ENCODE measurements around the gene TMEM107.

The TMEM107 gene

DNA sequence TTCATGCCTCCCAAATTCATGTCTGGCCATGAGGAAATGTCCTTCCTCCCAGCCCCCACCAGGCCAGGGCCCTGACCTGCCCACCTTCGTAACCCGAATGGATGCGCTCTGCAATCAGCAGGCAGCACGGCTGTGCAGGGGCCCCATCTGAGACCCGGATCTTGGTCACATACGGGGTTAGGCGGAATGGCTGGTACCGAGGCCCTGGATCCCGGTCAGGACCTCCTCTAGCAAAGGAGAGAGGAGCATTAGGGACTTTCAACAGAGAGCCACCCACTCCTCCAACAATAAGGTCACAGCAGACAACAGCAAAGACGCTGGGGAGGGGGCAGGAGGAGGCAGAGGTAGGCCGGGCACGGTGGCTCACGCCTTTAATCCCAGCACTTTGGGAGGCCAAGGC lies 27.6 kb downstream of the TMEM107 start:
- DNase-seq: no peak

DNA sequence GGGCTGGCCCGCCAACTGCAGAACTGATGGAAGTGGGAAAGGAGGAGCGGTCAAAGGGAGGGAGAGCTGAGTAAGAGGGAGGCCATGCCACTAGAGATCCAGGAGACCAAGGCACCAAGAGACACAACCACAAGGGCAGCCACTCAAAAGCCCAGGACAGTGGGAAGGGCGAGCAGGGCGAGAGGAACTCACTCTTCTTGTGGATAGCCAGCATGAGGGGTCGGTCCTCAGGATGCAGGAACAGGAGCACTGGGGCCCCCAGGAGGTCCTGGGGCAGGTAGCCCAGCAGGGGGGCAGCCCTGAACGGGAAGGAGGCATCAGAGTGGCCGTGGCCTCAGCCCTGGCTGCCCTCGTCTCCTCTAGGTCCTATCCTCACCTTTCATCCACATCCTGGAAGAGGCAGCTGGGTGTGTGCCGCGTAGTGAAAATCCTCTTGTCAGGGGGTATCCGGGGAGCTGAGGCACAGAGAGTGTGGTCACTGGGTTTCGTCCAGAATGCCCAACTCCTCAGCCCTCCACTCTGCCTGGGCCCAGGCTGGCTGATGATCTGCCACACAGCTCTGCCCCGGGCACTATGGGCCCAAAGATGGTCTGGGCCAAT lies 28.3 kb downstream of the TMEM107 start:
- DNase-seq: no peak

DNA sequence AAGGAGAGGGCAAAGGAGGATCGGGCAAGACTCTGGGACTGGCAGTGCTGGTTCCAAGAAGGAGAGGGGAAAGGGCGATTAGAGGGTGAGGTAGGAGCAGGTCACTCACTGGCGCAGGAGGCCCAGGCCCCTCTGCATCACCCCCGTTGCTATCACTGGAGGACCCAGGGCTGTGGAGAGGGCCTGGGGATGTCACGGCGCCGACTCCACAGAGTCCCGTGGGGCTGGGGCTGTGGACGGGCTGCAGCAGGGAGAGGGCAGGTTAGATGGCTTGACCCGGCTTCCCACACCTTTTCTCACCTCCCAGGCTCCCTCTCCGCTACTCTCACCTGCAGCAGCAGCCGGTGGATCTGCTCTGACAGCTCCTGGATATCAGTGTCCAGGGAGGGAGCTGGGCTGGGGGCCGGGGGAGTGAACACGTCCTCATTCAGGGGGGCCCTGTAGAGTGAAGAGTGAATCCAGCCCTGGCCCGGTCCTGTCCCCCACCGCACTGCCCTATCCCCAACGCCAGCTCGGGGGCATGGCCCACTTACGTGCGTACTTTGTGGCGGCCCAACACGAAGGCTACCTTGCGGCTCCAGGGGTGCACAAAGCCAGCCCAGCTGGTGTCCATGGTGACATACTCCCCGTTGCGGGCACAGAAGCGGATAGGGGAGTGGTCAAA lies 28.9 kb downstream of the TMEM107 start:
- DNase-seq: no peak

DNA sequence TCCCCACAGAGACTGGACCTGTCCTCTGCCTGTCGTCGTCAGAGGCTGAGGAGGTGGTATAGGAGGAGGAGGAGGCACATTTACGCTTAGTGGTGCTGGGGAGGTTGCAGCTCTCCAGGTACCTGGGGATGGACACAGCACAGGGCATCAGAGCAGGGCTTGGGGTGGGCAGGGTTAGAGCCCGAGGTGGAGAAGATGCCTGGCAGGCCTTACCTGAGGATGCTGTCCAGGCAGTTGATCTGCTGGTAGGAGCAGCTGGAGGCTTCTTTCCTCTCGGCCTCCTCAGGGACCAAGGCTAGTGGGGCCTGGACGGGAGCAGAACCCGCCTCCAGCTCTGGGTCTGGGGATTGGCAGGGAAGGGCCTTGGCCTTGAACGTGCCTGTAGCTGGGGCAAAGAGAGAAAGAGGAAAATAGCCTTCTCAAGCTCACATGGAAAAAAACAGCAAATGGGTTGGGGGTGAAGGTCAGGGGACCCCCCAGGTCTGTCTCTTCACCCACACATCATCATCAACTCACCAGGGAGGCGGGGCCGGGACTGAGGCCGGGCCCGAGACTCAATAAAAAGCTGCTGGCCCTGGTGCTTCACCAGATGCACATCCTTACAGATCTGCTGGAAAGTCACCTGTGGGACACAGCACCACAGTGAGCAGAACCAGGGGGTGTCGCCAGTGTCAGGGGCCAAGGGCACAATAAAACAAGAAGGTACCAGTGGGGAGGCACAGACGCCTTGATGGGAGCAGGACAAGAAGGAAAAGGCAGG lies 29.6 kb downstream of the TMEM107 start:
- no peak for DNase-seq

DNA sequence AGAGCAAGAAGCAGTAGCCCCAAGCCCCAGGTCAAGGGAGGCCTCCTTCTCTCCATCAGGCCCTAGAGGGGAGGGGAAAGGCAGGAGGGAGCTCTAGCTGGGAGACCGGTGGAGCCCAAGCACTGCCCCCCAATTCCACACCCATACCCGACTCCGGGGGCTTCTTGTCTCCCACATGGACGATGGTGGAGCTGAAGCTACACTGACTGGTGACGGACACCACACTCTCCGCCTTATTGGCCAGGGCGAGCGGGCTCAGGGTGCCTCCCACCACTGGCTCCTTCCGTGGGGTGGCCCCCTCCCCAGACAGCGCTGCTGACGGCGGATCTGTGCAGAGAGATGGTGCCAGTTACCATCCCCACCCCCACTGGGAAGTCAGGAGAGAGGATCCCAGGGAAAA lies 30.4 kb downstream of the TMEM107 start:
- no peak for DNase-seq

DNA sequence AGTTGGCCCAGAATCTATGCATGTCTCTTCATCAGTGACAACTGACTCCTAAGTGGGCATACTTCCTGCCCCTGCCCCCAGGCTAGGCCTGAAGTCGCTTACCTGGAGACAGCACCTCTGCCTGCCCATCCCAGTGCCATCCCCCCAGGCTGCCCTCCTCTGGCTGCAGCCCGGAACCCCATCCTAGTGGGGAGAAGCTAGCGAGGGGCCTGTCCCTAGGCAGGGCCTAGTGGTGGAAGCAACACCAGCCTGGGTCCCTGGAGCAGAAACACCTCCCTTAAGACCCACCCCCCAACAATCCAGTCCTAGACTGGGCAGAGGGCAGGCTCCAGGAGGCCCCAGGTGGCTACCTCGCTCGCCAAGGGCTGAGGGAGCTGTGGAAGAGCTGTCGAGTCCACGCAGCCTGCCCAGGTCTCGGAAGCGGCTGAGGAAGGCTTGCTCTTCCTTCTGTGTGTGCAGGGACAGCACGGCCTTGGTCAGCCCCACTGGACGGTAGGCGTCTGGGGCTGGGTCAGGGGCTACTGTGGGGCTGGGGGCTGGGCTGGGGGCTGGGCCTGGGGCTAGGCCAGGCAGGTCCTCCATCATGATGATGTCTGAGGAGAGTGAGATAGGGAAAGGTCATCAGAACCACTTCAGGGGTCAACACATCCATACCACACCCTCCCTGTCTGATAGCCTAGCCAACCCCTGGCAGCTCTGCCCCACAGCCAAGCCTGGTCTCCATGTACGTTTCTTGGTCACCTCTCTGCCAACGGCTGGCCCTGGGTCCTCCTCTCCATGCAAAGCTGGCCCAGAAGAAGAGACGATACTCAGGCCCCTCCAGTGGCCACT lies 31.6 kb downstream of the TMEM107 start:
- no peak for DNase-seq

DNA sequence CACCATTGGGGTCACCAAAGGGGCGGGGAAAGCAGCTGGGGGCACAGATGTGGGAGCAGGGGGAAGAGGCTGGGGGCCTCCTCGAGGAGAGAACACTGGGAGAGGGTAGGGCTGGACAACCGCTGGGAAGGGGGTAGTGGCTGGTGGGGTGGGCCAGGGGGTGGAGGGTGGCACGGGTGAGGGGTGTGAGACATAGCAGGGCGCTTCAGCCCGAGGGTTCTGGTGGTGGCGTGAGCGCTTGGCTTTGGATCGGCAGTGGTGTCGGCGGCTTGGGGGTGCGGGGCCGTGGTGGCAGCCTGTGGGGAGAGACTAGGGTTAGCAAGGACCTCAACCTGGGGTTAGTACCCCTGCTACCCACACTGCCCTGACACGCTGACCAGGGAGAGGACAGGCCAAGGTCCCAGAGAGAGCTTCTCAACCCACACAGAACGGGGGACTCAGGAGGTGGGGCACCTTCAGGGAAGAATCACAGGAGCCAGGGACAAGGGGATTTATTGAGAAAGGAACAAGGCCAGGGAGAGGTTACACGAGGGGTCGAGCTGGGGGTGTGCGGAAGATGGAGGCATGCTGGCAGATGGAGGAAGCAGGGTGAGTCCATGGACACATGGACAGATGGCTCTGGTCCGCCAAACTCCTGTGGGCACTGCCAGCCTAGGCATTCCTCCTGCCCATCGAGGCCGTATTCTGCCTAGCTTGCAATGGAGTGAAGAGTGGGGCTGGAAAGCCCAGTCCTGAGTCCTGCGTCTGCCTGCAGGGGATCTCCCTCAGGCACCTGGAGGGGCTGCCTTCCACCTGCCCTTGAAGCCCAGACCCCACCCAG lies 32.4 kb downstream of the TMEM107 start:
- DNase-seq: no peak

DNA sequence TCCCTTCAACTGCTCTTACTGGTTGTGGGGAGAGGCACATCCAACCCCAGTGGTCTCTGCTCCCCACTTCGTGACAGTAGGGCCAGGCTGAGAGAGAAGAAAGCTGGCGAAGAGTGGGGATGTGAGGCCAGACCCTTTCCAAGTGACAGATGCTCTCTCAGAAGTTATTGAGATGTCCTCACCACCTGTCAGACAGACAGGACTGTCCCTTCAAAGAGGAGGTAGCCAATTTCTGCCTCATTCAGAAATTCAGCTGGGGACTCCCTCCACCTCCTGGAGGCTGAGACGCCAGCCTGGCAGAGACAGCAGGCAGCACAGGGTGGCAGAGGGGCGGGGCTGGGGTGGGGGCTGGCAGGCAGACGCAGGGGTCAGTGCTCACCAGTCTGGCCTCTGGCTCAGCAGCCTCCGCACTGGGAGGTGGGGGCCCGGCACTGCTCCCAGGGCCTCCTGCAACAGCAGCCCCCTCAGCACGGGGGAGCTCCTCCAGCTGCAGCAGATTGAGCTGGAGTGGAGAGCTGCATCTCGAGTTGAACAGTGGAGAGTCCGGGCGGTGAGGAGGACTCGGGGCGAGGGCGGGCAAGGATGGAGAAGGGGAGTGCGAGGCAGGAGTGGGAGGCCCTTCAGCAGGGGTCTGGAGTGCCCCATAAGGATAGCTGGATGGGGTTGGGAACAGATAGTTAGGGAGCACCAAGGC lies 33.1 kb downstream of the TMEM107 start:
- no peak for DNase-seq

DNA sequence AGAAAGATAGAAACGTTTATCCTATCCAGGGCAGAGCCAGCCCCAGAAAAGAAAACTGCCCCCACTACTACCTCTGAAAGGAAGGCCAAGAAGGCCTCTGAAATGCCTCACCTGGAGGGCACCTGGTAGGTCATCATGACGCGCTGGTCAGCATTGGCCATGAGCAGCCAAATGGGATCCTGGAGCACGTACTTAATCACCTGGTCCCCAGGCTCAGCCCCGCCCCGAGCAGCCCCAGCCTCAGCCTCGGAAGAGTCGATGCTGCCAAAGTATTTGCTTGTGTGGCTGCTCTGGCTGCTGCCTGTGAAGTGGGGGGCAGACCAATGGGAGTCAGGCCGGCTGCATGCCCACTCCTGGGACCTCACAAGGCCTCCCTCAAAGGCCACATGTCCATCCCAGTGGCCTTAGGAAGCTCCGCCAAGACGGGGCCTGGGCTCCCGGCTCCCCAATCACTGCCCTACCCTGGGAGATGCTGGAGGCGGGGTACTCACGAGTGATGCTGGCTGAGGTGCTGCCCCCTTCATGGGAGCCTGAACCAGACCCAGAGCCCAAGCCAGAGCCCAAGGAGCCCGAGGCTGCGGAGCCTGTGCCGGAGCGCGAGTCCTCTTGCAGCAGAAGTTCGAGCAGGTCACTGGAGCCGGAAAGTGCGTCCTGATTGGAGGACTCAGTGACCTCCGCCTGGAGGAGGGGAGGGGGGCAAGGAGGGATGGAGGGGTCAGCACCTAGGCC lies 33.9 kb downstream of the TMEM107 start:
- DNase-seq: no peak

DNA sequence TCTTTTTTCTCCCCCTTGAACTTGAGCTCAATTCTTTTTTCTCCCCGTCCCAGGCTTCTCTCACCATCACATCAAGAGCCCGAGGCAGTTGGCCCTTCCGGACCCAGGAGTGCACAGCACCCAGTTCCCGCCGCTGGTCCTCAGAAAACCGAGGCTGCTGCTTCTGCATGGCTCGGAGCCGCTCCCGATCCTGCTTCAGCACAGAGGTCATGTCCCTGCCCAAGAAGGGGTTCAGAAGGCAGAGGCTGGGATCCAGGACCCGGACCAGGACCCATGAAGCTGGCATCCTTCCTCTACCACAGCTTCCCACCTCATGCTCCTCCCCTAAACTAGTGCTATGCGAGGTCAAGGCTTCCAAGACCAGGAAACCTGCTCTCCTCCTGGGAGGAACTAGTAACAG lies 34.4 kb downstream of the TMEM107 start:
- no peak for DNase-seq

DNA sequence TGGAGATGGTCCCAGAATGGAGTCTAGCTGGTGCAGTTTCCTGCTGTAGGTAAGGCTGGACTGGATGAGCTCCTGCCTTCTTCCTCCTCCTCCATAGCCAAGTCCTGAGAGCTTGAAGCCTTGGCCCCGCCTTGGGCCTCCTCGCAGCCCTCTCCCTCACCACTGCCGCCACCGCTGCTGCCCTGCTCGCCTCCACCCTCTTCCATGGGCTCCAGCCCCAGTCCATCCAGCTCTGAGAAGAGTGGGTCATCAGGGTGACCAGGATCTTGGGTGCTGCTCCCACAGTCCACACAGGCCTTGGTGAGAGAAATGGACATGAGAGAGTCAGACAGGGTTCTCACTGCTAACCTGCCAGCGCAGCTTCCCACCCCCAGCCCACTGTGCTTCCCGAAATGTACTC lies 35.1 kb downstream of the TMEM107 start:
- DNase-seq: no peak

DNA sequence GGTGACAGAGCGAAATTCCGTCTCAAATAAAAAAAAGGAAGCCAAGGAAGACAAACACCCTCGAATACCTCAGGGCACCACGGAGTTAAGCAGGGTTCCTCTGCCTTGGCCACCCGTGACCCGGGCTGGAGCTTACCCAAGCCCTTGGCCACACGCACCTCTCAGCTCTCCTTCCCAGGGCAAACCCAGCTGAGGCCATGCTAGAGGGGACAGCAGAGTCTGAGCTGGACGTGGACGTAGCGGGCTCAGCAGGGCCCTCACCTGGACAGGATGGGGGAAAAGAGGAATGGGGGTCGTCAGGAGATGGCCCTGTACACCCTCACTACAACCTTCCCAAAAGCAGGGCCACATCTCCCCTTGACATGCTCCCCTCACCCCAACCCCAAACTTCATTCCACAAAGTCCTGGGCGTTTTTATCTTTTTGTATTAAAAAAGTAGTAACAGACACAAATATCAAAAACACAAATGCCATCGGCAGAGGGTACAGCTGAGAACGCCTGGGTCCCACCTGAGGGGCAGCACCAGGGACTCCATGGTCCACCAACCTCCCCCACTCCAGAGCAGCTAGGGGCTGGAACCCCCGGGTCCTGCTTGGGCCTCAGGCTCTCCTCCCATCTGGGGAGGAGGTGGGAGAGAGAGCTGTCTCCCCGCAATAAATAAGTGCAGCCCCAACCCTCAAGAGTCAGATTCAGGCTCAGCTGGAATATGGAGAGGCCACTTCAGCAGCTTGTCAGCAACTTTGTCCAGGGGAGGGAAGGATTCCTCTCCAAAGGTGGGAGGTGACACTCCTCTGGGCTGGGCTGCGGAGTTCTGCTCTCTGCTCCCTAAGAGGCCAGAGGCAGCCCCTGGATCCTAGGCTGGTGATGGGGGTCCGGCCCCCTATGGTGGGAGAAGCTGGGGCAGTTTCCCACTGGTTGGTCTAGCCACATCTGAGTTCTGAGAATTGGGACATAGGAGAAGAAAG lies 35.8 kb downstream of the TMEM107 start:
- no peak for DNase-seq

DNA sequence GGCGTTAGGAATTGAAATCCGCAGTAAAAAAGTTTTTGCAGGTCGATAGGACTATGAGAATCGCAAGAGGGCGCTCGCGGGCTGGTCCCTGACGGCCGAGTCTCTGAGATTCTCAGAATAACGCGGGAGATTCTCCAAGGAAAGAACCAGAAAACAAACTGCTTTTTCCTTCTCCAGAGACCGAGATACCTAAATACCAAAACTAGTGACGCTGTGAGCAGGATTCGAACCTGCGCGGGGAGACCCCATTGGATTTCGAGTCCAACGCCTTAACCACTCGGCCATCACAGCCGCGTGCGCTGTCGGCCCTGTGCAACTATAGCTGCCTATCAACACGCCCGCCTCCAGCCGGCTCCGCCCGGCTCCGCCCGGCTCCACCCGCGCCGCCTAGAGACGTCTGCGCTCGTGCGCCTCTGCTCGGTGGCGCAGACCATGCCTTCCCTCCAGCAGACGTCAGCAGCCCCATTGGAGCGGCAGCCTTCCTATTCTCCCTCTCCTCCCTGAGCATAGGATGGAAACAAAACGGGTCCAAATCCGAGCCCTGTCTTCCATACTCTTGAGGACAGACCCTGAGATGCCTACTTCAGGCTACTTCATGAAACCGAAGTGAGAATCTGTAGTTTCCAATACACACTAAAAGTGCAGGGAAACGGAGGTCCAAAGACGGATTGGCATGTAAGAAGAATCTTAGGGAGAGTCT lies 37.4 kb downstream of the TMEM107 start:
- DNase-seq: peak; percentile 88

DNA sequence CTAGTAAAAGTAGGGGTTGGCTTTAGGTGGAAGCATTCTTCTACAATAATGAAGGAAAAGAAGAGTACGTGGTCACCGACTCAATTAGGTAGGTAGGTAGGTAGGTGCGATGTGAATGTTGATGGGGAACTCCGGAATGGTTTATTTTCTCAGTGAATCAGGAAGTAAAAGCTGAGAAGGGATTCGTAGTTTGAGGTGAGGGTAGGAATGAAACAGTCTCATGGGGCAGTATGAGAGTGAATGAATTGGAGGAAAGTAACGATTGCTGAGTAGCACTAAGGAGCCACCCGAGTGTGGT lies 37.9 kb downstream of the TMEM107 start:
- DNase-seq: no peak

DNA sequence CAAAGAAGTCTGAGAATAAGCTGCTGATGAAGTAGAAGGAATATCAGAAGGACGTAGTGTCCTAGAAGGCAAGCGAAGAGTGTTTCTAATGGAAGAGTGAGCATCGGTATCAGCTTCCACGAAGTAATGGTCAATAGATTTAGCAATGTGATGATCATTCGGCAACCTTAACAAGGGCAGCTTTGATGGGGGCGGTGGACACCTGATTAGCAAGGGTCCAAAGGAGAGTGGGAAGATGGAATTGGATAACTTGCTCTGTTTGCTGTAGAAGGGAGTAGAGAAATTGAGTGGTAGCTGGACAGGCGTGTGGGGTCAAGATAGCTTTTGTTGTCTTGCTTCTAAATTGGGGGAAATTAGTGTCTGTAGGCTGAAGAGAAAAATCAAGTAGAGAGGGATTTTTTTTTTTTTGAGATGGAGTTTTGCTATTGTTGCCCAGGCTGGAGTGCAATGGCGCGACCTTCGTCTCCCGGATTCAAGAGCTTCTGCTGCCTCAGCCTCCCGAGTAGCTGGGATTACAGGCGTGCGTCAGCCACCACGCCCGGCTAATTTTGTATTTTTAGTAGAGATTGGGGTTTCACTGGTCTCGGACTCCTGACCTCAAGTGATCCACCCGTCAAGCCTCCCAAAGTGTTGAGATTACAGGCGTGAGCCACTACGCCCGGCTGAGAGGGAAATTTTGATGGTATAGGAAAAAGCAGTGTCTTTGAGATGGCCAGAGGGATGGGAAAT lies 38.4 kb downstream of the TMEM107 start:
- no peak for DNase-seq

DNA sequence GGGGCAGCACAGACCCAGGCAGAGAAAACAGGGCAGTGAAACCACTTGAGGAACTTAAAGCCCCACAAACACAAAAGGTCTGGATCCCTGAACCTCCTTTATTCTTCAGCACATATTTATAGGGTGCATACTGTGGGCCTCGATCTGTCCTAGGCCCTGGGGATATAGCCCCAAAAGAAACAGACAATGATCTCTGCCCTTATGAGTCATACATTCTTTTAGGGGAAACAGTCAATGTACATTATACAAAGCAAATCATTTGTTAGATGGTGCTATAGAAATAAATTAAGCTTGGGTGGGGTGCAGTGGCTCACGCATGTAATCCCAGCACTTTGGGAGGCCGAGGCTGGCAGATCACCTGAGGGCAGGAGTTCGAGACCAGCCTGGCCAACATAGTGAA lies 42.2 kb downstream of the TMEM107 start:
- DNase-seq: no peak

DNA sequence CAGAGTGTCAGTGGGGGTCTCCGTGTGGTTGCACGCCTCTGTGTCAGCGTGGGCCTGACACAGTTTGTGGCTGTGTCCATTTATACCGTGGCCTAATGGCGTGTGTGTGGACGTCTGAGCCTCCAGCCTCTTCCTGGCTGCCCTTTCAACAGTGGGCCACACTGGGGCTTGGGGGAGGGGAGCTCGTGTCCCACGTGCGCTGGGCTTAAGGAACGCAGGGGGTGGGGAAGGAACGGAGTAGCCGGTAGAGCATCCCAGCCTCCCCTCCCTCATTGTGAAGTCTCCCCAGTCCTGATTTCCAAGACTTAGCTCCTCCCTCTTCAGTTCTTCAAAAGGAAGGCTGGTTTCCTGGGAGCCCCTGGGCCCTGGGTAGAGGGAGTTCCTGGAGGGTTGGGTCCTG lies 42.8 kb downstream of the TMEM107 start:
- DNase-seq: no peak

DNA sequence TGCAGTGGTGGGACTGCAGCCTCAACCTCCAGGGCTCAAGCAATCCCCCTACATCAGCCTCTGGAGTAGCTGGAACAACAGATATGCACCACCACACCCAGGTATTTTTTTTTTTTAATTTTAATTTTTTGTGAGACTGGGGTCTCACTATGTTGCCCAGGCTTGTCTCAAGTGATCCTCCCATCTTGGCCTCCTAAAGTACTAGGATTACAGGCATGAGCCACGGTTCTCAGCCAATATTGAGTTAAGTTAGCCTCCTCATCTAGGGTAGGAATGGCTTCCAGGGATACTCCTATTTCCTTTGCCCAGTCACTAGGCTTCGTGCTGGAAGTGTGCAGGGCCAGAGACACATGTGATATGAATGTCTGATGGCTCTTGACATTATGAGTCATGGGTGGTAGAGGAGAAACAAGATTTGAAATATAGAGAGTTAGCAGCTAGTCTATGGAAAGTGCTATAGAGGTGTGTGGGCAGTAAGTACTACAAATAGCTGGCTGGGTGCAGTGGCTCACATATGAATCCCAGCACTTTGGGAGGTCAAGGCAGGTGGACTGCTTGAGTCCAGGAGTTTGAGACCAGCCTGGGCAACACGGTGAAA lies 44.2 kb downstream of the TMEM107 start:
- DNase-seq: no peak
